Hepatocyte (in vitro differentiated cells): ENCODE results near the gene LY6G5C. TPM values are rescaled to one million over a fixed set of nuclear protein-coding genes. Genes with fewer than 3 reads are reported as not detected.

ENCODE experiments used
- DNase-seq: peaks from one replicate; pipeline ENCODE4 v3.0.0-alpha.2; 2016; ENCODE audit warnings: low spot score
- H2AFZ ChIP-seq: fragments of 200-600 bp; sonication (generic); 2 replicates; pipeline ENCODE4 v1.6.0; 2016; ENCODE audit warnings: antibody characterized with exemption, mild to moderate bottlenecking
- H3K27ac ChIP-seq: fragments of 200-600 bp; sonication (generic); 2 replicates; pipeline ENCODE4 v1.5.1; 2016; ENCODE audit warnings: mild to moderate bottlenecking
- H3K27me3 ChIP-seq: fragments of 200-600 bp; sonication (generic); 2 replicates; pipeline ENCODE4 v1.6.1; 2016
- H3K36me3 ChIP-seq: fragments of 200-600 bp; sonication (generic); replicated peaks from 2 replicates; pipeline ENCODE4 v1.5.1; 2016; ENCODE audit warnings: low read depth; ENCODE audit not compliant: insufficient read depth
- H3K4me1 ChIP-seq: fragments of 200-600 bp; sonication (generic); 2 replicates; pipeline ENCODE4 v1.5.1; 2016; ENCODE audit warnings: mild to moderate bottlenecking, moderate library complexity; ENCODE audit not compliant: insufficient read depth
- H3K4me2 ChIP-seq: fragments of 200-600 bp; sonication (generic); 2 replicates; pipeline ENCODE4 v1.6.0; 2016
- H3K4me3 ChIP-seq: fragments of 200-600 bp; sonication (generic); 2 replicates; pipeline ENCODE4 v1.5.1; 2016; ENCODE audit warnings: mild to moderate bottlenecking
- H3K79me2 ChIP-seq: fragments of 200-600 bp; sonication (generic); 2 replicates; pipeline ENCODE4 v1.6.0; 2017; ENCODE audit warnings: mild to moderate bottlenecking
- H3K9me2 ChIP-seq: fragments of 200-600 bp; sonication (generic); replicated peaks from 2 replicates; pipeline ENCODE4 v1.6.0; 2017; ENCODE audit warnings: mild to moderate bottlenecking; ENCODE audit not compliant: insufficient read depth
- H3K9me3 ChIP-seq: fragments of 200-600 bp; sonication (generic); 2 replicates; pipeline ENCODE4 v1.5.1; 2016; ENCODE audit warnings: low read depth, mild to moderate bottlenecking
- H4K20me1 ChIP-seq: fragments of 200-600 bp; sonication (generic); 2 replicates; pipeline ENCODE4 v1.6.0; 2016; ENCODE audit warnings: mild to moderate bottlenecking; ENCODE audit not compliant: insufficient read depth, poor library complexity, severe bottlenecking
- CTCF ChIP-seq: fragments of 200-600 bp; sonication (generic); IDR thresholded peaks from 2 replicates; pipeline ENCODE4 v1.5.1; 2016; ENCODE audit warnings: antibody characterized with exemption, mild to moderate bottlenecking; ENCODE audit not compliant: poor library complexity
- EZH2 ChIP-seq: fragments of 200-600 bp; sonication (generic); IDR thresholded peaks from 2 replicates; pipeline ENCODE4 v1.6.1; 2016; ENCODE audit warnings: antibody characterized with exemption, mild to moderate bottlenecking, borderline replicate concordance
- EZH2phosphoT487 ChIP-seq: fragments of 200-600 bp; sonication (generic); IDR thresholded peaks from one replicate; pipeline ENCODE4 v1.6.1; 2018; ENCODE audit warnings: antibody characterized with exemption, mild to moderate bottlenecking, low read depth, moderate library complexity; ENCODE audit not compliant: unreplicated experiment, severe bottlenecking
- WGBS: methylation state at CpG from one replicate; pipeline ENCODE4 v1.1.6; 2016; ENCODE audit warnings: low lambda C conversion rate; ENCODE audit errors: missing lambda C conversion rate; 5-methylcytosine and 5-hydroxymethylcytosine counted together
- polyA plus RNA-seq: library from polyadenylated mRNA; unstranded; fragments of >200 nt; fragmentation: Nextera tagmentation; extraction: Ambion mirVana; gene quantifications from 2 replicates; pipeline ENCODE4 v1.2.1, GENCODE V29; 2016
- total RNA-seq: library from RNA; depleted of rRNA; stranded (reverse); fragments of >200 nt; gene quantifications from 2 replicates; pipeline ENCODE4 v1.2.3, GENCODE V29; 2014

LY6G5C gene
- total RNA-seq (0.32 TPM in 1 of 2 replicates, not detected in the other), polyA plus RNA-seq (0.63 and 5.0 TPM in 2 replicates)

- Histone ChIP-seq H3K79me2 (no peaks in the 10 kb centered on the region), H3K4me3 (peak within 1 kb of the TSS; percentile 39), H3K27ac (peak within 1 kb of the TSS; percentile 84), H4K20me1 (no peaks in the 10 kb centered on the region), H3K4me1 (peaks cover 5% of the 10 kb centered on the region), H3K27me3 (no peaks in the 10 kb centered on the region), H3K9me3 (no peaks in the 10 kb centered on the region), H3K4me2 (peak within 1 kb of the TSS; percentile 96), H3K36me3 (no peaks in the 10 kb centered on the region), H2AFZ (peak within 1 kb of the TSS; percentile 83), H3K9me2 (no peaks in the 10 kb centered on the region)
- WGBS: 15% methylated on average over 17 of the region's 17 CpGs
- TF ChIP-seq EZH2: no peak
- TF ChIP-seq CTCF: peak; percentile 92
- no peak for TF ChIP-seq EZH2phosphoT487
- peak; percentile 89 for DNase-seq
Observed at GRCh38 chr6:31680226-31681134, at the start of gene LY6G5C. Gene LY6G5C, minus strand, starts transcription at chr6:31681067. Its CDS starts 694 bp downstream, at chr6:31680373.

GRCh38 chr6:31729979-31730630 is 49.2 kb upstream of the LY6G5C start:
- H3K36me3 ChIP-seq: no peaks in the 10 kb centered on the region
- TF ChIP-seq EZH2 (no peak), EZH2phosphoT487 (no peak), CTCF (no peak)
- H3K27ac ChIP-seq: peak overlapping the region; percentile 99
- 3% methylated on average over 45 of the region's 46 CpGs for WGBS
- peak overlapping the region; percentile 89 for H3K4me3 ChIP-seq
- peaks cover 19% of the 10 kb centered on the region for H3K4me1 ChIP-seq
- no peaks in the 10 kb centered on the region for H3K27me3 ChIP-seq
- peaks cover 25% of the 10 kb centered on the region for H4K20me1 ChIP-seq
- H3K79me2 ChIP-seq: peaks cover 54% of the 10 kb centered on the region
- H3K9me3 ChIP-seq: no peaks in the 10 kb centered on the region
- H3K4me2 ChIP-seq: peak overlapping the region; percentile 82
- DNase-seq: peak; percentile 97
- H2AFZ ChIP-seq: peak overlapping the region; percentile 36
- no peaks in the 10 kb centered on the region for H3K9me2 ChIP-seq

GRCh38 chr6:31729515-31729978 is 48.7 kb upstream of the LY6G5C start:
- no peaks in the 10 kb centered on the region for H3K36me3 ChIP-seq
- no peaks in the 10 kb centered on the region for H3K9me3 ChIP-seq
- H3K4me1 ChIP-seq: peaks cover 18% of the 10 kb centered on the region
- TF ChIP-seq CTCF: no peak
- TF ChIP-seq EZH2: no peak
- no peak for TF ChIP-seq EZH2phosphoT487
- no peaks in the 10 kb centered on the region for H3K9me2 ChIP-seq
- DNase-seq: peak; percentile 93
- H2AFZ ChIP-seq: peak overlapping the region; percentile 36
- no peaks in the 10 kb centered on the region for H3K27me3 ChIP-seq
- WGBS: 1% methylated on average over 29 of the region's 29 CpGs
- peak overlapping the region; percentile 99 for H3K27ac ChIP-seq
- H3K4me3 ChIP-seq: peak overlapping the region; percentile 89
- H3K79me2 ChIP-seq: peaks cover 48% of the 10 kb centered on the region
- peak overlapping the region; percentile 82 for H3K4me2 ChIP-seq
- H4K20me1 ChIP-seq: peaks cover 23% of the 10 kb centered on the region
